PC-3 (cell line): ENCODE measurements around the gene TRIM39. TPM values are rescaled to one million over a fixed set of nuclear protein-coding genes. Genes with fewer than 3 reads are reported as not detected.

Experiments used
- ATAC-seq: fragments of 200-7000 bp; cut with Tn5 transposase; 2 replicates; pipeline ENCODE4 v1.9.1; 2020; ENCODE audit warnings: mild to moderate bottlenecking, moderate library complexity
- BruUV-seq: library from RNA; stranded (reverse); fragments of 400-500 nt; replicated peaks from 2 replicates; lab custom pipeline; 2021; lab: Mats Ljungman, UMichigan
- CTCF ChIA-PET: fragments of 300-600 bp; sonication (Branson Sonifier 250); formaldehyde crosslinking; loops from one replicate; lab custom pipeline; 2022; ENCODE audit warnings: antibody characterized with exemption; lab: Charles Lee
- POLR2A ChIA-PET: fragments of 300-600 bp; sonication (Branson Sonifier 250); formaldehyde crosslinking; loops from one replicate; lab custom pipeline; 2022; ENCODE audit warnings: antibody characterized with exemption; ENCODE audit not compliant: unreplicated experiment; lab: Charles Lee
- DNase-seq: peaks from one replicate; pipeline ENCODE4 v3.0.0-alpha.2; 2015
- H2AFZ ChIP-seq: fragments of 300-600 bp; sonication (generic); 2 replicates; pipeline ENCODE4 v1.6.0; 2016; ENCODE audit warnings: antibody characterized with exemption, low read length
- H3F3A ChIP-seq: fragments of 300-600 bp; sonication (generic); one replicate; pipeline ENCODE4 v1.6.0; 2017; ENCODE audit warnings: antibody characterized with exemption, low read length, control low read depth, mild to moderate bottlenecking; ENCODE audit not compliant: unreplicated experiment
- H3K27ac ChIP-seq: fragments of 300-600 bp; sonication (generic); 2 replicates; pipeline ENCODE4 v1.5.1; 2016; ENCODE audit warnings: mild to moderate bottlenecking, low read length
- H3K27me3 ChIP-seq: fragments of 300-600 bp; sonication (generic); 2 replicates; pipeline ENCODE4 v1.6.1; 2016; ENCODE audit warnings: low read length, mixed read lengths
- H3K36me3 ChIP-seq: fragments of 300-600 bp; sonication (generic); 2 replicates; pipeline ENCODE4 v1.6.1; 2016; ENCODE audit warnings: low read depth, mixed run types, low read length, mixed read lengths
- H3K4me1 ChIP-seq: fragments of 300-600 bp; sonication (generic); 2 replicates; pipeline ENCODE4 v1.5.1; 2016; ENCODE audit warnings: low read length; ENCODE audit not compliant: insufficient read depth
- H3K4me2 ChIP-seq: fragments of 300-600 bp; sonication (generic); 2 replicates; pipeline ENCODE4 v1.6.0; 2016; ENCODE audit warnings: low read length
- H3K4me3 ChIP-seq: fragments of 300-600 bp; sonication (generic); 2 replicates; pipeline ENCODE4 v1.5.1; 2016; ENCODE audit warnings: mild to moderate bottlenecking, low read length, mixed read lengths
- H3K79me2 ChIP-seq: fragments of 300-600 bp; sonication (generic); 2 replicates; pipeline ENCODE4 v1.6.1; 2017; ENCODE audit warnings: low read length, mixed read lengths
- H3K9ac ChIP-seq: fragments of 300-600 bp; sonication (generic); 2 replicates; pipeline ENCODE4 v1.6.0; 2016; ENCODE audit warnings: mild to moderate bottlenecking, low read length
- H3K9me2 ChIP-seq: fragments of 300-600 bp; sonication (generic); replicated peaks from 2 replicates; pipeline ENCODE4 v1.6.1; 2016; ENCODE audit warnings: mixed run types, low read length, mixed read lengths
- H3K9me3 ChIP-seq: fragments of 300-600 bp; sonication (generic); 2 replicates; pipeline ENCODE4 v1.6.1; 2016; ENCODE audit warnings: low read length, mixed read lengths
- H4K20me1 ChIP-seq: fragments of 300-600 bp; sonication (generic); 2 replicates; pipeline ENCODE4 v1.6.1; 2016; ENCODE audit warnings: low read length, mixed read lengths
- EZH2 ChIP-seq: fragments of 300-600 bp; sonication (generic); IDR thresholded peaks from one replicate; pipeline ENCODE4 v1.6.1; 2017; ENCODE audit warnings: antibody characterized with exemption, mild to moderate bottlenecking, low read length; ENCODE audit not compliant: unreplicated experiment
- EZH2phosphoT487 ChIP-seq: fragments of 300-600 bp; sonication (generic); IDR thresholded peaks from 2 replicates; pipeline ENCODE4 v1.6.1; 2018; ENCODE audit warnings: mild to moderate bottlenecking, antibody characterized with exemption, low read length, borderline replicate concordance
- intact Hi-C: fragments of 100-400 bp; cut with micrococcal nuclease; formaldehyde crosslinking; loops from 2 replicates; pipeline ENCODE4 v1.9.0; 2023
- total RNA-seq: library from RNA; depleted of rRNA; stranded (reverse); fragments of >200 nt; gene quantifications from 2 replicates; pipeline ENCODE4 v1.2.3, GENCODE V29; 2014
- TF ChIP-seq, protein P1 (sequence below): fragments of 300-600 bp; sonication (generic); conservative IDR thresholded peaks from 2 replicates; pipeline ENCODE4 v1.5.1; 2017; ENCODE audit warnings: antibody characterized with exemption, low read depth, mild to moderate bottlenecking, low read length

The TRIM39 gene
- total RNA-seq, 1 experiment from 2014 or later, result 24.8 TPM

DNA sequence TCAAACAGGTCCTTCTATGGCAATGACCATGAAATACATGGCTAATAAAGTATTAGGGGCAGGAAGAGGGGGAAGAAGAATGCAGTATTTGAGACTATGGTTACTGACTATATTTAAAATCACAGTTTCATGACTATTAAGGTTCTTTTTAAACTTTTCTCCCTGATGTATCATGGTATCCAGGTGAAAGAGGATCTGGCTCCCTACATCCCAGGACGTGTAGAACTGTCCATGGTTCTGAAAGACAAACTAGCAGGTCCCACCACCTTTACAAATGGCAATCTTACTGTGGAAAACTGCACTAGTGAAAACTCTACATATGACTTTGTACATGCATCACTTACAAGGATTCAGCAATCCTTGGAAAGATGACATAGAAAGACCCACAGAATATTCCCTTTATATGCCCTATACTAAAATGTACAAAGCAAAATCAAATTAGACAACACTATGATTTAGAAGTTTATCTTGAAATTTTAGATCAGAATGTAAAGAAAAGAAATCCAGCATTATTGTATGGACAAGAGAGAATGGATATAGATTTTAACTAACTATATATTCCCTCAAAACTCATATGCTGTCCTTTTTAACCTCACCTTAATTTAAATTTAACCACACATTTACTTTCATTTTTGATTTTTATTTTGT lies 51.7 kb downstream of the TRIM39 start:
- no peaks in the 10 kb centered on the region for H3K9me3 ChIP-seq
- H3K9me2 ChIP-seq, result no peaks in the 10 kb centered on the region
- BruUV-seq, result no TSS peak
- no peaks in the 10 kb centered on the region for H3K79me2 ChIP-seq
- intact Hi-C loops, result no loop called here
- H3K4me2 ChIP-seq, result no peak overlapping the region
- DNase-seq, result peak; percentile 68
- ChIA-PET POLR2A (no interaction called here), CTCF (no interaction called here)
- H3K36me3 ChIP-seq, result no peaks in the 10 kb centered on the region
- ATAC-seq, result peak; percentile 33; the same call in 1 of the 2 replicates
- H3K9ac ChIP-seq, result no peak overlapping the region
- no peaks in the 10 kb centered on the region for H4K20me1 ChIP-seq
- no peak overlapping the region for H2AFZ ChIP-seq
- H3K27me3 ChIP-seq, result peaks cover 36% of the 10 kb centered on the region
- H3K27ac ChIP-seq, result no peak overlapping the region
- H3F3A ChIP-seq, result no peaks in the 10 kb centered on the region
- no peaks in the 10 kb centered on the region for H3K4me1 ChIP-seq
- H3K4me3 ChIP-seq, result no peak overlapping the region
- TF ChIP-seq EZH2phosphoT487 (no peak), EZH2 (no peak)
- TF ChIP-seq, protein P1, sequence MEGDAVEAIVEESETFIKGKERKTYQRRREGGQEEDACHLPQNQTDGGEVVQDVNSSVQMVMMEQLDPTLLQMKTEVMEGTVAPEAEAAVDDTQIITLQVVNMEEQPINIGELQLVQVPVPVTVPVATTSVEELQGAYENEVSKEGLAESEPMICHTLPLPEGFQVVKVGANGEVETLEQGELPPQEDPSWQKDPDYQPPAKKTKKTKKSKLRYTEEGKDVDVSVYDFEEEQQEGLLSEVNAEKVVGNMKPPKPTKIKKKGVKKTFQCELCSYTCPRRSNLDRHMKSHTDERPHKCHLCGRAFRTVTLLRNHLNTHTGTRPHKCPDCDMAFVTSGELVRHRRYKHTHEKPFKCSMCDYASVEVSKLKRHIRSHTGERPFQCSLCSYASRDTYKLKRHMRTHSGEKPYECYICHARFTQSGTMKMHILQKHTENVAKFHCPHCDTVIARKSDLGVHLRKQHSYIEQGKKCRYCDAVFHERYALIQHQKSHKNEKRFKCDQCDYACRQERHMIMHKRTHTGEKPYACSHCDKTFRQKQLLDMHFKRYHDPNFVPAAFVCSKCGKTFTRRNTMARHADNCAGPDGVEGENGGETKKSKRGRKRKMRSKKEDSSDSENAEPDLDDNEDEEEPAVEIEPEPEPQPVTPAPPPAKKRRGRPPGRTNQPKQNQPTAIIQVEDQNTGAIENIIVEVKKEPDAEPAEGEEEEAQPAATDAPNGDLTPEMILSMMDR, result no peak

DNA sequence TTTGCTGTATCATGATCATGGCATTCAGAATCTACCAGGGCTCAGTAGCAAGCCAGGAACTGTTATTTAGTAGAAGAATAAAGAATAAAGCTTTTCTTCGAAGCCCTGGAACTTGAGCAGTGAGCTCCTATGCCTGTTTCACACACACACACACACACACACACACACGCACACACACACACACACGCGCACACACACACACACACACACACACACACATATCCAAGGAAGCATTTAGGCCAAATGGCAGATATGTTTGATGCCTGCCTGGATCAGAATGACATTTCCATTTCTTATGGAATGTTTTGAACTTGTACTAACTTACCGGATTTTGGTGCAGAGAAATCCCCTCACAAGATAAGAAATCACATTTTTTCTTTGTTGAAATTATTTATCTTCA lies 53.7 kb downstream of the TRIM39 start:
- Histone ChIP-seq H2AFZ (no peak overlapping the region), H3F3A (no peaks in the 10 kb centered on the region), H4K20me1 (no peaks in the 10 kb centered on the region), H3K27me3 (peaks cover 34% of the 10 kb centered on the region), H3K36me3 (no peaks in the 10 kb centered on the region), H3K4me1 (no peaks in the 10 kb centered on the region), H3K27ac (no peak overlapping the region), H3K9me2 (no peaks in the 10 kb centered on the region), H3K9me3 (no peaks in the 10 kb centered on the region), H3K4me3 (no peak overlapping the region), H3K9ac (no peak overlapping the region), H3K4me2 (no peak overlapping the region), H3K79me2 (no peaks in the 10 kb centered on the region)
- CTCF ChIA-PET, result no interaction called here
- intact Hi-C loops, result no loop called here
- TF ChIP-seq, protein P1, result no peak
- no peak for TF ChIP-seq EZH2
- TF ChIP-seq EZH2phosphoT487, result no peak
- DNase-seq (no peak), ATAC-seq (no peak)
- no TSS peak for BruUV-seq
- POLR2A ChIA-PET, result no interaction called here

DNA sequence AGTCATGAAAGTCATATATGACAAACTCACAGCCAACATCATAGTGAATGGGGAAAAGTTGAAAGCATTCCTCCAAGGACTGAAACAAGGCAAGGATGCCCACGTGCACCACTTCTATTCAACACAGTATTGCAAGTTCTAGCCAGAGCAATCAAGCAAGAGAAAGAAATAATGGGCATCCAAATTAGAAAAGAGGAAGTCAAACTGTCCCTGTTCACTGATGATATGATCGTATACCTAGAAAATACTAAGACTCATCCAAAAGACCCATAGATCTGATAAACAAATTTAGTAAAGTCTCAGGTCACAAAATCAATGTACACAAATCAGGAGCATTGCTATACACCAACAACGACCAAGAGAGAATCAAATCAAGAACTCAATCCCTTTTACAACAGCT lies 59.4 kb downstream of the TRIM39 start:
- no peak overlapping the region for H3K4me3 ChIP-seq
- TF ChIP-seq, protein P1, result no peak
- no peak for TF ChIP-seq EZH2
- no peak for TF ChIP-seq EZH2phosphoT487
- no peaks in the 10 kb centered on the region for H3K4me1 ChIP-seq
- H2AFZ ChIP-seq, result no peak overlapping the region
- BruUV-seq, result no TSS peak
- intact Hi-C loops, result no loop called here
- no peaks in the 10 kb centered on the region for H3K9me2 ChIP-seq
- H3K79me2 ChIP-seq, result no peaks in the 10 kb centered on the region
- H3K27ac ChIP-seq, result no peak overlapping the region
- H3K9me3 ChIP-seq, result no peaks in the 10 kb centered on the region
- H3K27me3 ChIP-seq, result peaks cover 63% of the 10 kb centered on the region
- DNase-seq (no peak), ATAC-seq (no peak)
- H3K36me3 ChIP-seq, result no peaks in the 10 kb centered on the region
- no peaks in the 10 kb centered on the region for H4K20me1 ChIP-seq
- H3K9ac ChIP-seq, result no peak overlapping the region
- ChIA-PET CTCF (no interaction called here), POLR2A (no interaction called here)
- H3K4me2 ChIP-seq, result no peak overlapping the region
- no peaks in the 10 kb centered on the region for H3F3A ChIP-seq
